NCI-H2081 (cell line): Measurements from ENCODE around the gene C20orf204.
"Not testable (repeated sequence)": the region's sequence is repeated elsewhere in the genome, so short reads cannot be mapped to it uniquely, and the experiment has no call there.

ENCODE experiments used
- DNase-seq, 2 experiments: peaks; one replicate each; lab custom pipeline; 2025; lab: John Stamatoyannopoulos, UW

C20orf204 gene

DNA sequence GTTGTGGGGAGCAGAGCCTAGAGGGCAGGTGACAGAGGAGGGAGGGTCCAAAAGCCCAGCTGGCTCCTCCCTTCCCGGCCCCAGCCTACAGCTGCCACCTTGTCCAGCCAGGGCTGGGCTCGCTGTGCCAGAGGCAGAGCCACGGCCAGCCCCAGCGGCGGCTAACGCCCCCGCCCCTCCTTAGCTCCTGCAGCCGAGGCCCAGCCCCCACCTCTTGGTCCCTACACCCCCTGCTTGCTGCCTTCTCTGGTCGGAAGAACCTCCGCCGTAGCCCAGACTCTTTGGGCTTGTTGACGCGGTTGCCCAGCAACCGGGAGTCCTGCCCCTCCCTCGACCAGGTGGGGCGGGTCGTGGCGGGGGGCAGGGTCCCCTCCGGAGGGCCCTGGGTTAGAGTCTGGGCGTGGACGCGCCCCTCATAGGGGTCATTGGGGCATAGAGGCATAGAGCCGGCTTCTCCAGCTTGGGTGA lies 48.7 kb downstream of the C20orf204 start:
- peak in 1 of 2 experiments; percentile 40 for DNase-seq

DNA sequence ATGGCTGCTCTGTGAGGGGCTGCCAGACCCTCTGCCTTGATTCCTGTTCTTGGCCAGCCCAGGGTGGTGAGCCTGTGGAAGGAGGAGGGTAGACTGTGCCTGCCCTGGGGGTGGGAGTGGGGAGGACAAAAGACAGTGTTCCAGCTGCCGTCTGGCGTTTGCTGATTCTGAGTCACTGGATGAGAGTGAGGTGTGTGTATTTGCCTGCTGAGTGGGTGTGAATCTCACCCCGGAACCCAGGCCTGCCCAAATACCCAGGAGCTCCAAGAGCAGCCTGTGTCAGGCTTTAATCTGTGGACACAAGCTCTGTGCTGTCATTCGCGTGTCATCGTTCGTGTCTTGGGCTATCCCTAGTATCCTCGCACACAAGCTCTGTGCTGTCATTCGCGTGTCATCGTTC lies 50.8 kb downstream of the C20orf204 start:
- no peak for DNase-seq

GRCh38 chr20:64087226-64087825 lies 51.3 kb downstream of the C20orf204 start:
- not testable (repeated sequence) for DNase-seq

GRCh38 chr20:64088586-64088985 lies 52.6 kb downstream of the C20orf204 start:
- DNase-seq: not testable (repeated sequence)
